Measurements from ENCODE around the gene FBXO47. TPM values are rescaled to one million over a fixed set of nuclear protein-coding genes. Genes with fewer than 3 reads are reported as not detected.
A peak's percentile ranks its signal among the peaks of the same experiment; 100 is the strongest.
"Not testable (repeated sequence)": the region's sequence is repeated elsewhere in the genome, so short reads cannot be mapped to it uniquely, and the experiment has no call there.

The FBXO47 gene
- total and polyA plus RNA-seq, 12 donors = not detected

GRCh38 chr17:38939987-38940386 lies 27.2 kb downstream of the FBXO47 start:
- TF ChIP-seq POLR2A (IDR thresholded peaks at IDR 0.05) (no peak), CTCF (IDR thresholded peaks at IDR 0.05) (no peak)
- no peaks in the 10 kb centered on the region for H3K9me3 ChIP-seq (replicated peaks in 1 of 3)
- DNase-seq = no peak
- no peak overlapping the region for H3K4me3 ChIP-seq
- intact Hi-C loops (cut with DNase I) = no loop called here
- H3K4me1 ChIP-seq (replicated peaks in 1 of 2) = no peaks in the 10 kb centered on the region
- no peaks in the 10 kb centered on the region for H3K36me3 ChIP-seq (replicated peaks in 1 of 2)
- no peaks in the 10 kb centered on the region for H3K27me3 ChIP-seq
- H3K27ac ChIP-seq = no peak overlapping the region

- H3K27me3 ChIP-seq; H3K9me3 ChIP-seq (replicated peaks in 1 of 3); H3K4me3 ChIP-seq; H3K36me3 ChIP-seq (replicated peaks in 1 of 2); intact Hi-C loops (cut with DNase I); H3K4me1 ChIP-seq (replicated peaks in 1 of 2); H3K27ac ChIP-seq; DNase-seq: not testable (repeated sequence)
- WGBS, 4 donors = 69 to 85% (median 72%) methylated on average over 9 of the region's 9 CpGs
Measured at GRCh38 chr17:38933962-38934361, 33.2 kb downstream of the FBXO47 start.

GRCh38 chr17:38930782-38931181 lies 36.4 kb downstream of the FBXO47 start:
- DNase-seq; H3K4me3 ChIP-seq; intact Hi-C loops (cut with DNase I): not testable (repeated sequence)

GRCh38 chr17:38926293-38927070 lies 40.7 kb downstream of the FBXO47 start:
- Histone ChIP-seq H3K27me3 (no peaks in the 10 kb centered on the region), H3K4me1 (replicated peaks in 1 of 2) (peaks cover 5 to 18% of the 10 kb centered on the region in 2 donors), H3K9me3 (replicated peaks in 1 of 3) (no peaks in the 10 kb centered on the region), H3K27ac (peak overlapping the region in 1 of 5 donors; percentile 43), H3K4me3 (no peak overlapping the region), H3K36me3 (replicated peaks in 1 of 2) (no peaks in the 10 kb centered on the region)
- no peak for DNase-seq
- intact Hi-C loops (cut with DNase I) = no loop called here
- 64 to 74% (median 65%) methylated on average over 2 of the region's 2 CpGs for WGBS, 4 donors
- no peak for TF ChIP-seq POLR2A (IDR thresholded peaks at IDR 0.05)
- TF ChIP-seq CTCF (IDR thresholded peaks at IDR 0.05) = no peak

More at GRCh38 chr17:38930782-38931181, 36.4 kb downstream of the FBXO47 start:
- H3K27me3 ChIP-seq; H3K36me3 ChIP-seq (replicated peaks in 1 of 2); H3K27ac ChIP-seq; H3K4me1 ChIP-seq (replicated peaks in 1 of 2); H3K9me3 ChIP-seq (replicated peaks in 1 of 3): not testable (repeated sequence)
- WGBS, 4 donors = 87 to 100% (median 94%) methylated on average over 2 to 27 of the region's 36 CpGs; no CpG with 5 or more reads in 1 of the 4 donors

GRCh38 chr17:38925263-38925995 lies 41.8 kb downstream of the FBXO47 start, which contains the start of gene LASP1NB:
LASP1NB (plus strand) TSS chr17:38925614.
- H3K27ac ChIP-seq = peak within 1 kb of the TSS in 2 of 5 donors; percentile 31 to 43
- peak in 2 of 7 donors; percentile 56 to 85 for DNase-seq
- intact Hi-C loops (cut with DNase I) = no loop called here
- H3K36me3 ChIP-seq (replicated peaks in 1 of 2) = no peaks in the 10 kb centered on the region
- no peaks in the 10 kb centered on the region for H3K9me3 ChIP-seq (replicated peaks in 1 of 3)
- TF ChIP-seq CTCF (IDR thresholded peaks at IDR 0.05) (no peak), POLR2A (IDR thresholded peaks at IDR 0.05) (no peak)
- no peak within 1 kb of the TSS for H3K4me3 ChIP-seq
- WGBS, 4 donors = 47 to 72% (median 55%) methylated on average over 14 of the region's 14 CpGs
- H3K4me1 ChIP-seq (replicated peaks in 1 of 2) = peaks cover 5 to 18% of the 10 kb centered on the region in 2 donors
- H3K27me3 ChIP-seq = no peaks in the 10 kb centered on the region

All from adrenal gland (tissue), 12 donors.